Coronary artery (tissue), 2 donors: ENCODE results near the gene RYR1.
"Not testable (repeated sequence)": the region's sequence is repeated elsewhere in the genome, so short reads cannot be mapped to it uniquely, and the experiment has no call there.

Experiments
- DNase-seq: peaks from one replicate; pipeline ENCODE4 v3.0.0-alpha.2; 2017; ENCODE audit warnings: low spot score
- H3K27ac ChIP-seq, 2 donors: fragments of 200-600 bp; sonication (generic); one replicate each; pipeline ENCODE4 v1.5.1; 2016 to 2019
- H3K4me3 ChIP-seq: fragments of 200-600 bp; sonication (generic); 2 replicates; pipeline ENCODE4 v1.5.1; 2016; ENCODE audit warnings: mild to moderate bottlenecking, moderate library complexity
- TF ChIP-seq, protein P1 (sequence below): fragments of 200-600 bp; sonication (generic); IDR thresholded peaks from one replicate; pipeline ENCODE4 v1.5.1; 2019; ENCODE audit warnings: antibody characterized with exemption

The RYR1 gene

DNA sequence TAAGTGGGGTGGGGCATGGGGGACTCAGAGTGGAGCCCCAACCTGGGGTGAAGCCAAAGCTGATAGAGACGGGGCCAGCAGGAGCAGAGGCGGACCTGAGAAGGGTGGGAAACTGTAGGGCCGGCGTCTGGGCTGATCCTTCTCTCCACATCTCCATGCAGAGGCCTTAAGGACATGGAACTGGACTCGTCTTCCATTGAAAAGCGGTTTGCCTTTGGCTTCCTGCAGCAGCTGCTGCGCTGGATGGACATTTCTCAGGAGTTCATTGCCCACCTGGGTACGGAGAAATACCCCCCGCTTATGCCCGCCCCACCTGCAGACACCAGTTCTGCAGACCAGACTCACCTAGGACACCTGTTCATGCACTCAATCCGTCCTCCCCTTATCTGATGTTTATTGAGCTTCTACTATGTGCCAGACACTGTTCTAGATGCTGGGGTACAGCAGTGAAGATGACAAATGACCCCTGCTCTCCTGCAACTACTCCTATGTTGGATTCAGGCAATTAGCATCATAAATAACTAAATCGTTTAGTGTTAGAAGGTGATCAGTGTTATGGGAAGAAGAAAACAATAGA lies 74.1 kb downstream of the RYR1 start:
- Histone ChIP-seq H3K4me3 (no peak overlapping the region), H3K27ac (no peak overlapping the region)
- TF ChIP-seq, protein P1, sequence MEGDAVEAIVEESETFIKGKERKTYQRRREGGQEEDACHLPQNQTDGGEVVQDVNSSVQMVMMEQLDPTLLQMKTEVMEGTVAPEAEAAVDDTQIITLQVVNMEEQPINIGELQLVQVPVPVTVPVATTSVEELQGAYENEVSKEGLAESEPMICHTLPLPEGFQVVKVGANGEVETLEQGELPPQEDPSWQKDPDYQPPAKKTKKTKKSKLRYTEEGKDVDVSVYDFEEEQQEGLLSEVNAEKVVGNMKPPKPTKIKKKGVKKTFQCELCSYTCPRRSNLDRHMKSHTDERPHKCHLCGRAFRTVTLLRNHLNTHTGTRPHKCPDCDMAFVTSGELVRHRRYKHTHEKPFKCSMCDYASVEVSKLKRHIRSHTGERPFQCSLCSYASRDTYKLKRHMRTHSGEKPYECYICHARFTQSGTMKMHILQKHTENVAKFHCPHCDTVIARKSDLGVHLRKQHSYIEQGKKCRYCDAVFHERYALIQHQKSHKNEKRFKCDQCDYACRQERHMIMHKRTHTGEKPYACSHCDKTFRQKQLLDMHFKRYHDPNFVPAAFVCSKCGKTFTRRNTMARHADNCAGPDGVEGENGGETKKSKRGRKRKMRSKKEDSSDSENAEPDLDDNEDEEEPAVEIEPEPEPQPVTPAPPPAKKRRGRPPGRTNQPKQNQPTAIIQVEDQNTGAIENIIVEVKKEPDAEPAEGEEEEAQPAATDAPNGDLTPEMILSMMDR: no peak
- no peak for DNase-seq

DNA sequence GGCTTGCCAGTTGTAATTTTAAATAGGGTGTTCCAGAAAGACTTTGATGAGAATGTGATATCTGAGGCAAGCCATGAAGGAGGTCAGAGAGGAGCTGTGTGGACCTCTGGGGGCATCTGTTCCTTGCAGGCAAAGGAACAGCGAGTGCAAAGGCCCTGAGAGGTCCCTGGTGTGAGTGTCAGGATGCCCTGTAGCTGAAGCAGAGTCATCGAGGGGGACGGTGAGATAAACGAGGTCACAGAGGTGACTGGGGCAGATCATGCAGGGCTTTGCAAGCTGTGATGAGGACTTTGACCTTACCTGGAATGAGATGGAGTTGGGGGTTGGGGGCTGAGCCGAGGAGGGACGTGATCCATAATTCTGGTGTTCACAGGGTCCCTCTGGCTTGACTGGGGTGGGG lies 75.0 kb downstream of the RYR1 start:
- TF ChIP-seq, protein P1: no peak
- Histone ChIP-seq H3K27ac (no peak overlapping the region), H3K4me3 (no peak overlapping the region)
- no peak for DNase-seq

DNA sequence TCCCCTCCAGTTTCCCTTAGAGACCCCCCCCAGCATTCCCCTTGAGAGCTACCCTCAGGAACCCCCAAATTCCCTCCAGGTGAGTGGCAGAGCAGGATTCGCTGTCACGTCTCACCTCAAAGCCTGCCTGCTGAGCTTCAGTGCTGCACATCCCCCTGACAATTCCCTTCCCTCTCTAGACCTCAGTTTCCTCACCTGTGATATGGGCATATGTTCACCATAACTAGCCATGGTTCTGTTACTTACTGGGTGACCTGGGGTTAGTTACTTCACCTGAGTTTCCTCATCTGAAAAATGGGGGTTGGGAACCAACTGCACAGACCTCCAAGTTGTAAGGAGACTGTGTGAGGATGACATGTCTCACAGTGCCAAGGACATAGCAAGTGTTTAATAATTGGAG lies 75.5 kb downstream of the RYR1 start:
- no peak for DNase-seq
- no peak overlapping the region for H3K4me3 ChIP-seq
- no peak overlapping the region for H3K27ac ChIP-seq
- TF ChIP-seq, protein P1: no peak

DNA sequence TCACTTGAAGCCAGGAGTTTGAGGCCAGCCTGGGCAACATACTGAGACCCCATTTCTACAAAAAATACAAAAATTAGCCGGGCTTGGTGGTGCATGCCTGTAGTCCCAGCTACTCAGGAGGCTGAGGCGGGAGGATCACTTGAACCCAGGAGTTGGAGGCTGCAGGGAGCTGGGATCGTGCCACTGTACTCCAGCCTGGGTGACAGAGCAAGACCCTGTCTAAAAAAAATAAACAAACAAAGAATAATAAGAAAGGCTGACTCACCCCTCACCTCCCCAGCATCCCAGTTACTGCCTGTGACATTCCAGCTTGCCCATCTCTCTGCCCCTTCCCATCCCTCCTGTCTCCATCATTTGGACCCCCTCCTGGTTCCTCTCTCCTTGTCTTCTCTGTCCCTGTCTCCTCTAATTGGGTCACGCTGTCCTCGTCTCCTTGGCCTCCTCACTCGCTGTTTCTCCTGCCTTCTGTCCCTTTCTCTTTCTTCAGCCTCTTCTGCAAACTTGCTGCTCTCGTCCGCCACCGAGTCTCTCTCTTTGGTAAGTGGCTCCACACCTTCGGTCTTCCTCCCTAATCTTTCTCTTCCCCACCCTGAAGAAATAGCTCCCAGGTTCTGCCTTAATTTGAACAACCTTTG lies 77.7 kb downstream of the RYR1 start:
- no peak overlapping the region for H3K27ac ChIP-seq
- TF ChIP-seq, protein P1: no peak
- DNase-seq: no peak
- H3K4me3 ChIP-seq: no peak overlapping the region

DNA sequence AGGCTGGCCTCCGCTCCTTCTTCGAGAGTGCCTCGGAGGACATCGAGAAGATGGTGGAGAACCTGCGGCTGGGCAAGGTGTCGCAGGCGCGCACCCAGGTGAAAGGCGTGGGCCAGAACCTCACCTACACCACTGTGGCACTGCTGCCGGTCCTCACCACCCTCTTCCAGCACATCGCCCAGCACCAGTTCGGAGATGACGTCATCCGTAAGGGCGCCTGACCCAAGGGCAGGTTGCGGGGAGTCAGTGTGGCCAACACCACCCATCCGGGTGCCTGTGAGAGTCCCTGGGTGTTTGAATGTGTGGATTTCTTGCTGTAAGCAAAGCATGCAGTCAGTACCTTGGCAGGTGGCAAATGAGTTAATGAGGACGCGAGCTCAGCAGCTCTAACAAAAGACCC lies 78.8 kb downstream of the RYR1 start:
- TF ChIP-seq, protein P1: no peak
- no peak for DNase-seq
- Histone ChIP-seq H3K4me3 (no peak overlapping the region), H3K27ac (no peak overlapping the region)

DNA sequence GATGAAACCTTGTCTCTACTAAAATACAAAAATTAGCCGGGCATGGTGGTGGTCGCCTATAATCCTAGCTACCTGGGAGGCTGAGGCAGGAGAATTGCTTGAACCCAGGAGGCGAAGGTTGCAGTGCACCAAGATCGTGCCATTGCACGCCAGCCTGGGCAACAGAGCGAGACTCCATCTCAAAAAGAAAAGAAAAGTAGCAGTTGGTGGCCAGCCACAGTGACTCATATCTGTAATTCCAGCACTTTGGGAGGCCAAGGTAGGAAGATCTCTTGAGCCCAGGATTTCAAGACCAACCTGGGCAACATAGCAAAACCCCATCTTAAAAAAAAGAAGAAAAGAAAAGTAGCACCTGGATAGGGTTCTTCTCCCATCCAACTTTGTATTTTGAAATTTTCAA lies 79.7 kb downstream of the RYR1 start:
- H3K27ac ChIP-seq, H3K4me3 ChIP-seq, DNase-seq: not testable (repeated sequence)

DNA sequence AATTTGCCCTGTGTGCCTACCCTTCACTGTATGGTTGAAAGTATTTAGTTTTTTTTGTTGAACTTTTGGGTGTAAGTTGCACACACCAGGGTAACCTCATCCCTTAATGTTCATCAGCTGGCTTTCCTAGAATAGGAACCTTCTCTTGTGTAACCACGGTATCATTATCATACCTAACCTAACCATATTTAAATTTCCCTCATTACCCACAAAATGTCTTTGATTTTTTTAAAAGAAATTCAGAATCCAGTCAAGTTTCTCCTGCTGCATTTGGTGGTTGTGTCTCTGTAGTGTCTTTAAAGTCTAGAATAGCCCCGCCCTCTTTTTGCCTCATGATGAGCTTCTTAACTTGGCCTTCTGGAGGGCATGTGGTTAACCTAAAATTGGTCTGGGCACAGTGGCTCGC lies 80.3 kb downstream of the RYR1 start:
- TF ChIP-seq, protein P1: no peak
- Histone ChIP-seq H3K4me3 (no peak overlapping the region), H3K27ac (no peak overlapping the region)
- no peak for DNase-seq
